Kidney epithelial cell (primary cell): ENCODE data around the gene TOX2. TPM values are rescaled to one million over a fixed set of nuclear protein-coding genes. Genes with fewer than 3 reads are reported as not detected.

Experiments used
- DNase-seq: peaks from one replicate; pipeline ENCODE4 v3.0.0-alpha.2; 2010; ENCODE audit warnings: low read depth
- H3K27me3 ChIP-seq: 2 replicates; pipeline ENCODE4 v1.6.0; 2011; ENCODE audit warnings: low read length; ENCODE audit not compliant: control insufficient read depth, insufficient read depth
- H3K36me3 ChIP-seq: 2 replicates; pipeline ENCODE4 v1.5.1; 2011; ENCODE audit warnings: low read length; ENCODE audit not compliant: control insufficient read depth, insufficient read depth
- H3K4me3 ChIP-seq: 2 replicates; pipeline ENCODE4 v1.5.1; 2011; ENCODE audit warnings: low read depth, mild to moderate bottlenecking, control low read depth, low read length
- CTCF ChIP-seq: IDR thresholded peaks from 2 replicates; pipeline ENCODE4 v1.5.1; 2011; ENCODE audit warnings: mild to moderate bottlenecking, moderate library complexity, low read length, control low read depth, inconsistent platforms; ENCODE audit not compliant: insufficient read depth, poor library complexity, severe bottlenecking
- total RNA-seq: library from RNA; depleted of rRNA; stranded (reverse); fragments of >200 nt; gene quantifications from 2 replicates; pipeline ENCODE4 v1.2.3, GENCODE V29; 2015

Gene TOX2
- total RNA-seq, 1 donor from 2014 or later, result 7.3 TPM

- Histone ChIP-seq H3K27me3 (no peaks in the 10 kb centered on the region), H3K4me3 (no peak overlapping the region), H3K36me3 (no peaks in the 10 kb centered on the region)
- DNase-seq, result no peak
- TF ChIP-seq CTCF, result no peak
These were observed 94.4 kb downstream of the TOX2 start for GRCh38 chr20:44008806-44009678.

- no peak overlapping the region for H3K4me3 ChIP-seq
These were observed 95.0 kb downstream of the TOX2 start for GRCh38 chr20:44009679-44009992.

GRCh38 chr20:44010162-44010704 is 95.6 kb downstream of the TOX2 start:
- TF ChIP-seq CTCF, result no peak
- H3K27me3 ChIP-seq, result no peaks in the 10 kb centered on the region
- H3K36me3 ChIP-seq, result no peaks in the 10 kb centered on the region
- no peak overlapping the region for H3K4me3 ChIP-seq
- no peak for DNase-seq

More at GRCh38 chr20:44009679-44009992, 95.0 kb downstream of the TOX2 start:
- Histone ChIP-seq H3K36me3 (no peaks in the 10 kb centered on the region), H3K27me3 (no peaks in the 10 kb centered on the region)
- no peak for DNase-seq
- no peak for TF ChIP-seq CTCF

- Histone ChIP-seq H3K4me3 (no peak overlapping the region), H3K27me3 (no peaks in the 10 kb centered on the region), H3K36me3 (no peaks in the 10 kb centered on the region)
- TF ChIP-seq CTCF, result no peak
- no peak for DNase-seq
These were observed 96.7 kb downstream of the TOX2 start for GRCh38 chr20:44011251-44011940.

GRCh38 chr20:44012466-44013226 is 98.0 kb downstream of the TOX2 start:
- Histone ChIP-seq H3K4me3 (no peak overlapping the region), H3K36me3 (no peaks in the 10 kb centered on the region), H3K27me3 (no peaks in the 10 kb centered on the region)
- TF ChIP-seq CTCF, result no peak
- DNase-seq, result no peak
